Common myeloid progenitor, CD34-positive (primary cell): ENCODE measurements around the gene SH2D2A.

Experiments used
- CTCF ChIA-PET: fragments of 350-600 bp; sonication (Branson Sonifier 250); formaldehyde crosslinking; loops from one replicate; lab custom pipeline; 2021; ENCODE audit warnings: antibody characterized with exemption; lab: Charles Lee
- POLR2A ChIA-PET: fragments of 350-600 bp; sonication (Branson Sonifier 250); formaldehyde crosslinking; loops from one replicate; lab custom pipeline; 2021; ENCODE audit warnings: antibody characterized with exemption; lab: Charles Lee
- DNase-seq, 3 donors: peaks; one replicate each; pipeline versions ENCODE4 v3.0.0 to v3.0.0-alpha.2; 2013
- H3K27ac ChIP-seq, 2 experiments: 1 replicate in 1 of 2; 2 replicates in 1 of 2; pipeline ENCODE4 v1.7.0; 2013; ENCODE audit warnings: inconsistent platforms in 2 of 2, low read length in 2 of 2, mild to moderate bottlenecking in 2 of 2, low read depth in 1 of 2, moderate library complexity in 1 of 2; ENCODE audit not compliant: severe bottlenecking in 2 of 2, insufficient read depth in 1 of 2, poor library complexity in 1 of 2
- H3K27me3 ChIP-seq, 5 experiments: replicated peaks in 2 of 5; 1 replicate in 3 of 5; 2 replicates in 2 of 5; pipeline versions ENCODE4 v1.6.1 to v1.7.0; 2013; ENCODE audit warnings: low read length in 4 of 5, mild to moderate bottlenecking in 2 of 5, moderate library complexity in 2 of 5, inconsistent platforms in 1 of 5; ENCODE audit not compliant: insufficient read depth in 5 of 5, control insufficient read depth in 4 of 5
- H3K36me3 ChIP-seq, 4 experiments: 1 replicate in 2 of 4; 2 replicates in 2 of 4; pipeline versions ENCODE4 v1.6.1 to v1.7.0; 2013; ENCODE audit warnings: low read length in 3 of 4, control low read depth in 1 of 4, mild to moderate bottlenecking in 1 of 4; ENCODE audit not compliant: control insufficient read depth in 4 of 4, insufficient read depth in 4 of 4
- H3K4me1 ChIP-seq, 4 experiments: 1 replicate in 3 of 4; 2 replicates in 1 of 4; pipeline versions ENCODE4 v1.6.1 to v1.7.1; 2013; ENCODE audit warnings: low read length in 3 of 4, mild to moderate bottlenecking in 3 of 4, control low read depth in 1 of 4, inconsistent platforms in 1 of 4, moderate library complexity in 1 of 4; ENCODE audit not compliant: control insufficient read depth in 4 of 4, insufficient read depth in 4 of 4; ENCODE audit errors: control extremely low read depth in 1 of 4
- H3K4me3 ChIP-seq, 7 experiments: 1 replicate in 4 of 7; 2 replicates in 3 of 7; pipeline versions ENCODE4 v1.5.1 to v1.7.0; 2013; ENCODE audit warnings: mild to moderate bottlenecking in 7 of 7, low read length in 6 of 7, moderate library complexity in 6 of 7, inconsistent platforms in 2 of 7, low read depth in 2 of 7, control low read depth in 1 of 7; ENCODE audit not compliant: insufficient read depth in 4 of 7, control insufficient read depth in 1 of 7; ENCODE audit errors: extremely low read depth in 1 of 7
- H3K9me3 ChIP-seq, 5 experiments: 1 replicate in 4 of 5; 2 replicates in 1 of 5; pipeline versions ENCODE4 v1.6.1 to v1.7.1; 2013; ENCODE audit warnings: low read length in 4 of 5, mild to moderate bottlenecking in 2 of 5, inconsistent platforms in 1 of 5, low read depth in 1 of 5, moderate library complexity in 1 of 5; ENCODE audit not compliant: control insufficient read depth in 4 of 5, insufficient read depth in 2 of 5; ENCODE audit errors: control extremely low read depth in 1 of 5
- whole genome bisulfite sequencing: methylation state at CpG from one replicate; pipeline ENCODE4 v1.1.5; 2013; ENCODE audit not compliant: insufficient coverage; 5-methylcytosine and 5-hydroxymethylcytosine counted together

Gene SH2D2A

GRCh38 chr1:156768610-156769295, 47.9 kb downstream of the SH2D2A start:
- POLR2A ChIA-PET = interaction anchor here (1.0 kb wide), 1 partner anchor 28 kb away, joined by 3 read pairs; the partner anchor contains the start of gene MRPL24
- peaks cover 15 to 34% (median 22%) of the 10 kb centered on the region in 4 experiments for H3K4me1 ChIP-seq

GRCh38 chr1:156767879-156768604, 48.6 kb downstream of the SH2D2A start:
- H3K27ac ChIP-seq = peak overlapping the region; percentile 99
- CTCF ChIA-PET = interaction anchor here (0.6 to 3.3 kb wide), 10 partner anchors 11 to 122 kb away, joined by 3 to 18 read pairs (median 4); partner anchors contain the start of genes ISG20L2, METTL25B and MRPL24
- no peaks in the 10 kb centered on the region for H3K27me3 ChIP-seq
- H3K9me3 ChIP-seq = no peaks in the 10 kb centered on the region
- POLR2A ChIA-PET = interaction anchor here (1.0 to 2.4 kb wide), 4 partner anchors 16 to 39 kb away, joined by 3 to 15 read pairs (median 6); partner anchors contain the start of genes HDGF, ISG20L2, METTL25B and MRPL24
- H3K4me1 ChIP-seq = peaks cover 15 to 34% (median 22%) of the 10 kb centered on the region in 4 experiments
- 1% methylated on average over 11 of the region's 31 CpGs for WGBS
- H3K4me3 ChIP-seq = peak overlapping the region; percentile 75 to 98 (median 89)
- peaks cover 0 to 26% (median 15%) of the 10 kb centered on the region in 4 experiments for H3K36me3 ChIP-seq
- peak; percentile 40 to 60 (median 45) for DNase-seq

More at GRCh38 chr1:156768610-156769295, 47.9 kb downstream of the SH2D2A start:
- Histone ChIP-seq H3K36me3 (peaks cover 0 to 30% (median 18%) of the 10 kb centered on the region in 4 experiments), H3K27me3 (no peaks in the 10 kb centered on the region), H3K9me3 (no peaks in the 10 kb centered on the region), H3K27ac (peak overlapping the region; percentile 99), H3K4me3 (peak overlapping the region; percentile 75 to 98 (median 89))
- WGBS = 38% methylated on average over 7 of the region's 8 CpGs
- DNase-seq = no peak
- CTCF ChIA-PET = interaction anchor here (0.6 to 3.3 kb wide), 10 partner anchors 12 to 145 kb away, joined by 3 to 18 read pairs (median 4); partner anchors contain the start of genes ISG20L2, METTL25B and MRPL24

DNA sequence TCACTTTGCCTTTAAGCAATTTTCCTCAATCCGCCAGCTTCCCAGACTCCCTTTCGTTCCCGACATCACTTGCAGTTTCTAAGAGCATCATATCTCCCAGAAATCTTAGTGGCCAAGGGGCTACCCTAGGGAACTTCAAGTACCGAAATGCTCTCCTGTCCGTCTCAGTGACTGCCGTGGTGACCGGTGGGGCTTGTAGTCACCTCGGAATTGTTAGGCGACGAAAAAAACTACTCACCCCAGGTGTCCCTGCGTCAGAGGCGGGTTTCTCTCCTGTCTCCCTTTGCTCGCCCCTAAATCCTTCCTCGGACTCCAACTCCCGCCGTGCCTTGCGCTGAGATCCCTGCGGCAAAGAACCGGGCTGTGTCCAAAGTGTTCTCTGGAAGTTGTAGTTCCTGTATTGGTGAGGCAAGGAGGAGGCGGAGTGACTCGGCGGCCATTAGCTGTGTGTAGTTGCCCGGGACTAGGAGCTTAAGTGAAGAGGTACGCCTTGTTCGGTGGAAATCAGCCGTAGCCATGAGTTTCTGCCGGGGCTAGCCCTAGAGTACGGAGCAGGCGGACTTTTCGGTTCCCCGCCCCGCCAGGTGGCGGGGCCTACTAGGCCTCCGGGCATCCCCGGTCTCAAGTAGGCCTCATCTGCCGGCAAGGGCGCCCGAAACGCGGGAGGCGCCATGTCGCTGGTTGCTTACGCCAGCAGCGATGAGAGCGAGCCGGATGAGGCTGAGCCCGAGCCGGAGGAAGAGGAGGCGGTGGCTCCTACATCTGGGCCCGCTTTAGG, 49.4 kb downstream of the SH2D2A start, which contains the start of gene PRCC:
Gene PRCC, plus strand, starts transcription at position 435 of the 778 bp plus-strand sequence. Its CDS starts 237 bp downstream, at position 672.
- Histone ChIP-seq H3K9me3 (no peaks in the 10 kb centered on the region), H3K27ac (peak within 1 kb of the TSS; percentile 99), H3K36me3 (peaks cover 0 to 18% (median 12%) of the 10 kb centered on the region in 4 experiments), H3K27me3 (no peaks in the 10 kb centered on the region), H3K4me3 (peak within 1 kb of the TSS; percentile 75 to 98 (median 89)), H3K4me1 (peaks cover 15 to 34% (median 22%) of the 10 kb centered on the region in 4 experiments)
- CTCF ChIA-PET = interaction anchor here (0.6 to 3.3 kb wide), 8 partner anchors 11 to 122 kb away, joined by 3 to 18 read pairs (median 3); partner anchors contain the start of genes ISG20L2, METTL25B and MRPL24
- 0% methylated on average over 41 of the region's 50 CpGs for WGBS
- DNase-seq = peak; percentile 100
- POLR2A ChIA-PET = interaction anchor here (0.6 to 2.4 kb wide), 4 partner anchors 15 to 107 kb away, joined by 3 to 15 read pairs (median 6); partner anchors contain the start of genes HDGF, ISG20L2, METTL25B and MRPL24

GRCh38 chr1:156766298-156767100, 50.1 kb downstream of the SH2D2A start:
- Histone ChIP-seq H3K4me1 (peaks cover 12 to 34% (median 22%) of the 10 kb centered on the region in 4 experiments), H3K27me3 (no peaks in the 10 kb centered on the region), H3K9me3 (no peaks in the 10 kb centered on the region), H3K27ac (peak overlapping the region; percentile 58 to 99), H3K36me3 (peaks cover 0 to 14% (median 9%) of the 10 kb centered on the region in 4 experiments), H3K4me3 (peak overlapping the region; percentile 44 to 98 (median 89))
- ChIA-PET POLR2A (interaction anchor here (0.6 to 2.4 kb wide), 4 partner anchors 14 to 106 kb away, joined by 3 to 15 read pairs (median 6); partner anchors contain the start of genes HDGF, ISG20L2, METTL25B and MRPL24), CTCF (interaction anchor here (1.0 to 3.3 kb wide), 8 partner anchors 10 to 93 kb away, joined by 3 to 18 read pairs (median 4); partner anchors contain the start of genes HDGF, ISG20L2, METTL25B and MRPL24)
- WGBS = 11% methylated on average over 11 of the region's 14 CpGs
- DNase-seq = peak in 1 of 3 donors; percentile 17

DNA sequence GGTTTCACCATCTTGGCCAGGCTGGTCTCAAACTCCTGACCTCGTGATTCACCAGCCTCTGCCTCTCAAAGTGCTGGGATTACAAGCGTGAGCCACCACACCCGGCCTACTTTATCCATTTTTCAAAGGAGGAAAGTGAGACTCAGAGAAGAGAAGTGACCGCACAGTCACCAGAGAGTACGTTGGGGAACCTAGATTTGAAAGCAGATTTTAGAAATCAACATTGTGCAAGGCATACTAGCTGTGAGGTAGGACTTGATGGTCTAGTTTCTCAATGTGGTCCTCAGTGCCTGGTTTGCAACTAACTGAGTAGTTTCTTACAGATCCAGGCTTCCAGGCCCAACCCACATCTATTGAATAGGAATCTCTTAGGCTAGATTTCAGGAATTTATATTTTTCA, 51.0 kb downstream of the SH2D2A start:
- CTCF ChIA-PET = interaction anchor here (1.5 kb wide), 1 partner anchor 14 kb away, joined by 5 read pairs; the partner anchor contains the start of gene HDGF
- H3K36me3 ChIP-seq = peaks cover 0 to 7% (median 2%) of the 10 kb centered on the region in 4 experiments
- H3K4me1 ChIP-seq = peaks cover 12 to 28% (median 22%) of the 10 kb centered on the region in 4 experiments
- WGBS = 90% methylated on average over 2 of the region's 5 CpGs
- H3K4me3 ChIP-seq = peak overlapping the region in 1 of 7 experiments; percentile 77
- no peaks in the 10 kb centered on the region for H3K27me3 ChIP-seq
- no peak for DNase-seq
- POLR2A ChIA-PET = interaction anchor here (2.4 kb wide), 1 partner anchor 14 kb away, joined by 15 read pairs; the partner anchor contains the start of gene HDGF
- H3K27ac ChIP-seq = peak overlapping the region in 1 of 2 experiments; percentile 99
- H3K9me3 ChIP-seq = no peaks in the 10 kb centered on the region
